Activated CD8-positive, alpha-beta T cell treated with anti-CD3 and anti-CD28 coated beads for 36 hours (primary cell): ENCODE results near the gene WBP1. TPM values are rescaled to one million over a fixed set of nuclear protein-coding genes. Genes with fewer than 3 reads are reported as not detected.
A peak's percentile ranks its signal among the peaks of the same experiment; 100 is the strongest.

Source experiments
- ATAC-seq: fragments of 200-7000 bp; cut with Tn5 transposase; one replicate; pipeline ENCODE4 v1.10.0; 2021; ENCODE audit warnings: mild to moderate bottlenecking, moderate library complexity
- CTCF ChIA-PET: fragments of 350-600 bp; sonication (Branson Sonifier 250); formaldehyde crosslinking; loops from one replicate; lab custom pipeline; 2021; ENCODE audit warnings: antibody characterized with exemption; lab: Charles Lee
- POLR2A ChIA-PET: fragments of 350-600 bp; sonication (Branson Sonifier 250); formaldehyde crosslinking; loops from one replicate; lab custom pipeline; 2021; ENCODE audit warnings: antibody characterized with exemption; lab: Charles Lee
- DNase-seq: peaks from one replicate; pipeline ENCODE4 v3.0.0-alpha.2; 2020
- H3K27ac Mint-ChIP-seq: one replicate; pipeline ENCODE4 v1.8.0; 2021; ENCODE audit warnings: mild to moderate bottlenecking, mixed read lengths
- H3K27me3 Mint-ChIP-seq: one replicate; pipeline ENCODE4 v1.8.0; 2021; ENCODE audit warnings: mixed read lengths
- H3K36me3 Mint-ChIP-seq: one replicate; pipeline ENCODE4 v1.8.0; 2021; ENCODE audit warnings: low read depth, mixed read lengths
- H3K4me1 Mint-ChIP-seq: one replicate; pipeline ENCODE4 v1.8.0; 2021; ENCODE audit warnings: low read depth, mixed read lengths
- H3K4me3 Mint-ChIP-seq: one replicate; pipeline ENCODE4 v1.8.0; 2021; ENCODE audit warnings: mild to moderate bottlenecking, moderate library complexity, mixed read lengths
- H3K9me3 Mint-ChIP-seq: one replicate; pipeline ENCODE4 v1.8.0; 2021; ENCODE audit warnings: mixed read lengths
- intact Hi-C: fragments of 100-400 bp; cut with micrococcal nuclease; formaldehyde crosslinking; loops from one replicate; pipeline ENCODE4 v1.10.0; 2022
- total RNA-seq, 2 experiments: library from RNA; stranded (reverse); gene quantifications; one replicate each; pipeline ENCODE4 v1.2.3, GENCODE V29; 2021
- TF ChIP-seq, protein P1 (sequence below): fragments of 200-600 bp; IDR thresholded peaks from one replicate; pipeline ENCODE4 v1.8.0; 2022; ENCODE audit warnings: antibody characterized with exemption, mild to moderate bottlenecking

Gene WBP1
- total RNA-seq, 2 experiments from 2014 or later = 20.3 to 23.0 TPM

DNA sequence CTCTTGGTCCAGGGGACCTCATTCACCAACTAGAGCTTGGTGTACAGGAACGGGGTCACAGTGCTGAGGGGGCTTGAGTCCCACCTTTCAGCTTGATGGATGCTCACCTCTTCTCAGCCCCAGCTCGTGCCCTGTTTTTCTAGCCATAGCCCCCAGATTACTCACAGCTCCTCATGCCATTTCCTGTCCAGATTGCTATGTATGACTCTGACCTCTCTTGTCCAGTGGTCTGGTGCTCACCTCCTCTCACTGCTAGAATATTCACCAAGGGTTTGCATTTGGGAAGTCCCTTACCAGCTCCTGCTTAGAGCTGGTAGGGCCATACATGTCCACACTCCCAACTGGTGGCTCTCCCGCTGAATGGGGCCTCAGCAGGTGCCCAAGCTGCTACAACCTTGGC, 35.3 kb downstream of the WBP1 start:
- no peak overlapping the region for H3K27ac Mint-ChIP-seq
- ChIA-PET CTCF (interaction anchor here (1.2 to 5.7 kb wide), 3 partner anchors 10 to 94 kb away, joined by 4 to 32 read pairs (median 5); partner anchors contain the start of genes CCDC142 and TTC31), POLR2A (interaction anchor here (0.6 to 1.2 kb wide), 3 partner anchors 11 to 46 kb away, joined by 3 to 4 read pairs (median 3); partner anchors contain the start of genes CCDC142 and TTC31)
- H3K4me1 Mint-ChIP-seq = peaks cover 4% of the 10 kb centered on the region
- H3K27me3 Mint-ChIP-seq = peaks cover 6% of the 10 kb centered on the region
- no peak for ATAC-seq
- H3K4me3 Mint-ChIP-seq = no peak overlapping the region
- H3K9me3 Mint-ChIP-seq = no peaks in the 10 kb centered on the region
- TF ChIP-seq, protein P1, sequence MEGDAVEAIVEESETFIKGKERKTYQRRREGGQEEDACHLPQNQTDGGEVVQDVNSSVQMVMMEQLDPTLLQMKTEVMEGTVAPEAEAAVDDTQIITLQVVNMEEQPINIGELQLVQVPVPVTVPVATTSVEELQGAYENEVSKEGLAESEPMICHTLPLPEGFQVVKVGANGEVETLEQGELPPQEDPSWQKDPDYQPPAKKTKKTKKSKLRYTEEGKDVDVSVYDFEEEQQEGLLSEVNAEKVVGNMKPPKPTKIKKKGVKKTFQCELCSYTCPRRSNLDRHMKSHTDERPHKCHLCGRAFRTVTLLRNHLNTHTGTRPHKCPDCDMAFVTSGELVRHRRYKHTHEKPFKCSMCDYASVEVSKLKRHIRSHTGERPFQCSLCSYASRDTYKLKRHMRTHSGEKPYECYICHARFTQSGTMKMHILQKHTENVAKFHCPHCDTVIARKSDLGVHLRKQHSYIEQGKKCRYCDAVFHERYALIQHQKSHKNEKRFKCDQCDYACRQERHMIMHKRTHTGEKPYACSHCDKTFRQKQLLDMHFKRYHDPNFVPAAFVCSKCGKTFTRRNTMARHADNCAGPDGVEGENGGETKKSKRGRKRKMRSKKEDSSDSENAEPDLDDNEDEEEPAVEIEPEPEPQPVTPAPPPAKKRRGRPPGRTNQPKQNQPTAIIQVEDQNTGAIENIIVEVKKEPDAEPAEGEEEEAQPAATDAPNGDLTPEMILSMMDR = no peak
- intact Hi-C loops = no loop called here
- H3K36me3 Mint-ChIP-seq = peaks cover 12% of the 10 kb centered on the region
- no peak for DNase-seq

DNA sequence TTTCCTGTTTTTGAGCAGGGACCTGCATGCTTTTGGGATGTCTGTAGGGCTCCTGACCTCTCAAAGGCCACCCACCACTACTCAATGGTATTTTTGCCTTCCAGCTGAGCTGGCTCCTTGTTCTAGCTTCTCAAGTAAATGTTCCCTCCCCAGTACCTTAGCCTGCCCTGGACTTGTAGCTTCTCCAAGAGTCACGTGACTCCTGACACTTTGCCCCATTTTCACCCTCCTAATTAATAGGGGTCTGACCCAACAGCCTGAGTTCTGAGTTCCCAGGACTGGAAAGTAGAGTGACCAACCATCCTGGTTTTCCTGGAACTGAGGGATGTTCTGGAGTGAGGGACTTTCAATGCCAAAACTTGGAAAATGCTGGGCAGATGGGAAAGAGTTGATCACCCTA, 37.2 kb downstream of the WBP1 start:
- Mint-ChIP-seq H3K9me3 (no peaks in the 10 kb centered on the region), H3K4me1 (peaks cover 11% of the 10 kb centered on the region), H3K27me3 (peaks cover 19% of the 10 kb centered on the region), H3K36me3 (peaks cover 8% of the 10 kb centered on the region), H3K4me3 (no peak overlapping the region), H3K27ac (no peak overlapping the region)
- DNase-seq (no peak), ATAC-seq (no peak)
- CTCF ChIA-PET = interaction anchor here (5.7 kb wide), 1 partner anchor 12 kb away, joined by 32 read pairs; the partner anchor contains the start of genes CCDC142 and TTC31
- intact Hi-C loops = no loop called here
- TF ChIP-seq, protein P1 = no peak
- POLR2A ChIA-PET = interaction anchor here (0.6 to 1.4 kb wide), 7 partner anchors 9 to 144 kb away, joined by 3 to 4 read pairs (median 4); partner anchors contain the start of gene PCGF1

DNA sequence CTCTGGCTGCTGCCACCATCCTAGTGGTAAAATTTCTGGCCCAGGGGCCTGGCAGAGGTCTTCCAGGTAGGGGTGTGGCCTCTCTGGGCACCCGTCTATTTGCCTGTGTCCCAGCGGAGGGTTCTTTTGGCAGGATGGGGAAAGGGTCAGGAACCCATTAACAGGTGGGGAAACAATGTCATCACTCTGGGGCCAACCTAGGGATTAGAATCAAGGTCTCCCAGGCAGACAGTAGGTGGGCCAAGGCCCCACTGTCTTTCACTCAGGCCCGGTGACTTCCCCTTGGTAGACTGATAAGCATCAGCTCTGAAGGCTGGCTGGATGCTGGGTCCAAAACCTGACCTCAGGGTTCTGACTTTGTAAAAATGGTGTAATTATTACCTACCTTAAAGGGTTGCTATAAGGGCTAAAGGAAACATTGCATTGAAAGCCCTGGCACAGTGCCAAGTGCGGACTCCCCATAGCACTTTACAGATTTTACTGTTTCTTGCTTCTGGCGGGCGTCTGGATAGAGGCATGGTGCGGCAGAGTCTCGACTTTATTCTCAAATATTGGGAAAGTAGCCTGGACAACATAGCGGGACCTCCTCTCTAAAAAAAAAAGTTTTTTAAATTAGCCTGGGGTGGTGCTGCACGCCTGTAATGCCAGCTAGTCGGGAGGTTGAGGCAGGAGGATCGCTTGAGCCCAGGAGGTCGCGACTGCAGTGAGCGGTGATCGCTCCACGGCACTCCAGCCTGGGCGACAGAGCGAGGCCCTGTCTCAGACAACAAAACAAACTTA, 38.9 kb downstream of the WBP1 start:
- DNase-seq = no peak
- no peak for ATAC-seq
- Mint-ChIP-seq H3K27me3 (peaks cover 35% of the 10 kb centered on the region), H3K9me3 (no peaks in the 10 kb centered on the region), H3K4me1 (peaks cover 13% of the 10 kb centered on the region), H3K27ac (no peak overlapping the region), H3K36me3 (peaks cover 6% of the 10 kb centered on the region), H3K4me3 (peak overlapping the region; percentile 78)
- ChIA-PET POLR2A (interaction anchor here (0.8 to 5.2 kb wide), 6 partner anchors 9 to 80 kb away, joined by 3 to 23 read pairs (median 4); partner anchors contain the start of genes CCDC142, MRPL53, TTC31 and WBP1), CTCF (interaction anchor here (1.3 to 3.0 kb wide), 3 partner anchors 10 to 90 kb away, joined by 3 to 17 read pairs (median 4); partner anchors contain the start of genes CCDC142, PCGF1 and TTC31)
- TF ChIP-seq, protein P1 = no peak
- intact Hi-C loops = no loop called here

DNA sequence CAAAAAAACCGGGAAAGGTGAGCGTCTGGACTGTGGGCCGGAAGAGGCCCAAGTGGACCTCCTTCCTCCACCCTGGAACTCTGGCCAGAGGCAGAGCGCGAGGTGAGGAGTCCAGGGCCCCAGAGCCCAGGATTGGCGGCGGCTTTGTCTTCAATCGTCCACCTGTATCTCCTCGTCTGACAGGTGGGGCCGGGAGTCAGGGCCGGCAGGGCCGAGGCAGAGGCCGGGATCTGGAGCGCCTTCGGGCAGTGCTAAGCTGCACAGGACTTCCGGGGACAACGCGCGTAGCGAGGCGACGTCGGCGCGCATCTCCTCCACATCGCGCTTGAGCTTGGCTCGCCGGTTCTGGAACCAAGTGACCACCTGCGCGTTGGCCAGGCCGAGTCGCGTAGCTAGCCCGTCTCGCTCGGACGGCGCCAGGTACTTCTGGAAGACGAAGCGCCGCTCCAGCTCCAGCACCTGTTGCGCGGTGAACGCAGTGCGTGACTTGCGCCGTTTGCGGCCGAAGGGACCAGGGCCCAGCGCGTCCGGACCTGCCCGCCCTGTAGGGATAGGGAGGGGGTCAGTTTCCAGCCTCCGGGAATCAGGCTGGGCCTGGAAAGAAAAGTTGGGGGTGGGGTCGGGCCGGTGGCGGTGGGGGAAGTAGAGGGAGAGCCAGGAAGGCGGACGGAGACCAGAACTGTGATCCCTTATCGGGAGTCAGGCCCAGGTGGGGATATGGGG, 39.7 kb downstream of the WBP1 start:
- ChIA-PET POLR2A (interaction anchor here (0.9 to 5.2 kb wide), 6 partner anchors 12 to 79 kb away, joined by 3 to 23 read pairs (median 4); partner anchors contain the start of genes CCDC142, MRPL53, TTC31 and WBP1), CTCF (interaction anchor here (1.5 to 3.0 kb wide), 3 partner anchors 11 to 89 kb away, joined by 3 to 17 read pairs (median 5); partner anchors contain the start of genes CCDC142 and TTC31)
- intact Hi-C loops = no loop called here

More for the DNA sequence above, 39.7 kb downstream of the WBP1 start:
- TF ChIP-seq, protein P1 = no peak
- Mint-ChIP-seq H3K4me3 (peak overlapping the region; percentile 78), H3K27me3 (peaks cover 43% of the 10 kb centered on the region), H3K27ac (peak overlapping the region; percentile 63), H3K9me3 (no peaks in the 10 kb centered on the region), H3K36me3 (peaks cover 6% of the 10 kb centered on the region), H3K4me1 (peaks cover 21% of the 10 kb centered on the region)
- DNase-seq (peak; percentile 39), ATAC-seq (peak; percentile 25)
